GM12875 (cell line): ENCODE data around the gene NDUFAF4.

Experiments
- H3K4me3 ChIP-seq: one replicate; pipeline ENCODE4 v1.5.1; 2011; ENCODE audit warnings: low read depth, low read length, control low read depth
- TF ChIP-seq, protein P1 (sequence below): IDR thresholded peaks from 2 replicates; pipeline ENCODE4 v1.5.1; 2011; ENCODE audit warnings: low read depth, mild to moderate bottlenecking, control low read depth, inconsistent platforms, low read length, moderate library complexity, borderline replicate concordance; ENCODE audit not compliant: insufficient read depth

NDUFAF4 gene

DNA sequence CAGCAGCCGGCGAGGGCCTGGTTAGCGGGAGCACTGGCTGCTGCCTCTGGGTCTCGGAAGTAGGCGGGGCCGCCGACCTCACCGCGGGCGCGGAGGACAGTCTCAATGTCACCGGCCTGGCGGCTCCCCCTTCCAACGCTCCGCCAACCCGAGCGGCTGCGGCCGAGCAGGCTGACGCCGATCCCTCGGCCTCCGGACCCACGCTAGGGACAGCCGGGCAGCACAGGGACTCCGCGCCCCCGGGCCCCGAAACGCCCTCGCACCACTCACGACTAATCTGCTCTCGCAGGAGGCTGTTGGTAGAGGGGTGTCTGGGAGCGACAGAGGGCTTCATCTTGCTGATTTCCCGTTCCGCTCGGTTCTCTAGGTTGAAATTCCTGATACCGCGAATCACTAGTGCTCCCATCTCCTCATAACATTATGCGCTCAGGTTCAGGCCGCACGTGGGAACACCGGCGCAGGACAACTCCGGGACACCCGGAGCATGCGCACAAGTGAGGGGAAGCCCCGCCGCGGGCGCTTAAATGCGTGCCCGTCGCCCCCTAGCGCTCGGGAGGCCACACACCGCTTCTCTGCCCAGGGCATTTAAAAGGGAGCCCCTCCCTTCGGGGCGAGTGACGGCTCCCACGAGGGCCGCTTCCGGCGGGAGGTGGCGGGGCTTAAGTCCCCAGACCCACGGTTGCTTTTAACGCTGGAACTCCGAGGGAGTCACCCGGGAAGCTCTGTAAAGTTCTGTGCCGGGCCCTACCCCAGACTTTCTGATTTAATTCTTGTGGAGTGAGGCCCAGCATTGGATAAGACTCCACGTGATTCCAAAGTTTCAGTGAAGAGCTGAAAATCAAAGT lies at the start of gene NDUFAF4:
TSS of gene NDUFAF4 (minus strand) at position 496 of the 845 bp plus-strand sequence. CDS start at position 406, 90 bp downstream.
- TF ChIP-seq, protein P1, sequence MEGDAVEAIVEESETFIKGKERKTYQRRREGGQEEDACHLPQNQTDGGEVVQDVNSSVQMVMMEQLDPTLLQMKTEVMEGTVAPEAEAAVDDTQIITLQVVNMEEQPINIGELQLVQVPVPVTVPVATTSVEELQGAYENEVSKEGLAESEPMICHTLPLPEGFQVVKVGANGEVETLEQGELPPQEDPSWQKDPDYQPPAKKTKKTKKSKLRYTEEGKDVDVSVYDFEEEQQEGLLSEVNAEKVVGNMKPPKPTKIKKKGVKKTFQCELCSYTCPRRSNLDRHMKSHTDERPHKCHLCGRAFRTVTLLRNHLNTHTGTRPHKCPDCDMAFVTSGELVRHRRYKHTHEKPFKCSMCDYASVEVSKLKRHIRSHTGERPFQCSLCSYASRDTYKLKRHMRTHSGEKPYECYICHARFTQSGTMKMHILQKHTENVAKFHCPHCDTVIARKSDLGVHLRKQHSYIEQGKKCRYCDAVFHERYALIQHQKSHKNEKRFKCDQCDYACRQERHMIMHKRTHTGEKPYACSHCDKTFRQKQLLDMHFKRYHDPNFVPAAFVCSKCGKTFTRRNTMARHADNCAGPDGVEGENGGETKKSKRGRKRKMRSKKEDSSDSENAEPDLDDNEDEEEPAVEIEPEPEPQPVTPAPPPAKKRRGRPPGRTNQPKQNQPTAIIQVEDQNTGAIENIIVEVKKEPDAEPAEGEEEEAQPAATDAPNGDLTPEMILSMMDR: peak; percentile 86
- H3K4me3 ChIP-seq: peak within 1 kb of the TSS; percentile 51

DNA sequence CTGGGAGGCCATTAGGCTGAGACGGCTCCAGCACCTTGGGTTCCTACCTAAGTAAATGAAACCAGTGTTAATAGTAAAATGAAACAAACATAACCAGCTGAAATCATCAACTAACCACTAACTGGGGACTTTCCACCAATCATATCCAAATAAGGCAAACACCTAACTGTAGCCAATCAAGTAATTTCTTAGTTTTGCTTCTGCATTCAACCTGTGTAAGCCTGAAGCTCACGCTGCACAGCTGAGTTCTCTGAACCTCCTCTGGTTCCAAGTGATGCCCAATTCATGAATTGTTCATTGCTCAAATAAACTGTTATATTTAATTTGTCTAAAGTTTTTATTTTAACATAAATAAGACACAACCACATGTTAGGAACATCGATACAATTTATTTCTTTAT lies 49.4 kb upstream of the NDUFAF4 start:
- TF ChIP-seq, protein P1: no peak

DNA sequence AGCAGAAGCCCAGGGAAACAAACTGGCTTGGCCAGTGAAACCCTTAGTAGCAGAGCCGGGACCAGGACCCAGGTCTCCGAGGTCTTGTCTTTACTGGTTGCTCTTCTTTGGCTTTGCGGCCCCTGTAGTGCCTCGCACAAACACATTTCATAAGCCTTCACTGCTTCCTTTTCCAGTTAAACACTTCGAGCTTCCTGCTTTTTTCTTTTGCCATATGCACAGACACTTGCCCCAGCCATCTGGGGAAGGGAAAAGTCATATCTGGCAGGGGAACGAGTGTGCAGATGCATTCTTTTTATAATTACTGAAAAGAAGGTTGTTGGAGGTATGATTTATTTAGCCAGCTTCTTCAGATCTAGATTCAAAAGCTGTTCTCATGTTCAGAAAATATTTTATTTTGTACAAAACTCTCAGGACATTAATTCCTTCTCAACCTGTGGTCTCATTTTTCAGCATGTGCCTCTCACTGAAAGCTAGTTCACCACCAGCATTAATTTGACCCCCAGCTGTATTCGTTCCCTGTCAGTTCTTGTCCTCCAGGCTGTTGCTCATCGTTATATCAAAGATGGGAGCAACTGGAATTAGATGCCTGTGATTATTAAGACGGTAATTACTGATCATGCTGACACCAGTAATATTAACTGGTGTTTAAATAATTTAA lies 46.0 kb upstream of the NDUFAF4 start:
- TF ChIP-seq, protein P1: no peak
- H3K4me3 ChIP-seq: no peak overlapping the region

More for the DNA sequence above, 49.4 kb upstream of the NDUFAF4 start:
- H3K4me3 ChIP-seq: no peak overlapping the region

DNA sequence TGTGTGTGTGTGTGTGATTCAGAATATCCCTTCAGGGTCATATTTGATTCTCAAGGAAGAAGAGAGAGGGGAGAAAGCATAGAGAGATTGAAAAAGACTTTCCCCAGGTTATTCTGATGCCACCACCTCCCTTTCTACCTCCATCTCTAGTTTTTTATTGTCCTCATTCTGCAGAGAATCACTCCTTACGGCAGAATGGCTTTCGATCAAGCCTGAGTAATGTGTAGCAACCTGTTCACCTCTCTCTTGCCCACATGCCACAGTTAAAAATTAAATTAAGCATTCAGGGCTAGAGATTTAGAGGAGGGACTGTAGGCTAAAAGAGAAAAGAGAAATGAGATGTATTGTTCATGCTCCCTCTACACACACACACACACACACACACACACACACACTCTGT lies 45.0 kb upstream of the NDUFAF4 start:
- TF ChIP-seq, protein P1: no peak
- no peak overlapping the region for H3K4me3 ChIP-seq

DNA sequence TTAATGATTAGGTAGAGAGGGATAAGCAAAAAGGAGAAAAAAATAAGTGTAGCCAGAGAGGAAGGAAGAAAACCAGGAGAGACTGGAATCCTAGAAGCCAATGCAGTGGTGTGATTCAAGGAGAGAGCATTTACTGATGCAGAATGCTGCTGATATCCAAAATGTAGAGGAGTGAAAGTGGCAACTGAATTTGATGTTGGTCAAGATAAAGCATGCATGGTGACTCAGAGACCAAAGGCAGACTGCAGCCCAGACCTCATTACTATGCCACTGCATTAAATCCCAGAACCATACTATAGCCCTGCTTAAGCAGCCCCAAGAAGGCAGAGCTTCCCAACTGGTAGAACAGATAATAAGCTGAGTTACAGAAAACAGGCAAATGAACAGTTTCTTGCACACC lies 42.6 kb upstream of the NDUFAF4 start:
- no peak overlapping the region for H3K4me3 ChIP-seq

DNA sequence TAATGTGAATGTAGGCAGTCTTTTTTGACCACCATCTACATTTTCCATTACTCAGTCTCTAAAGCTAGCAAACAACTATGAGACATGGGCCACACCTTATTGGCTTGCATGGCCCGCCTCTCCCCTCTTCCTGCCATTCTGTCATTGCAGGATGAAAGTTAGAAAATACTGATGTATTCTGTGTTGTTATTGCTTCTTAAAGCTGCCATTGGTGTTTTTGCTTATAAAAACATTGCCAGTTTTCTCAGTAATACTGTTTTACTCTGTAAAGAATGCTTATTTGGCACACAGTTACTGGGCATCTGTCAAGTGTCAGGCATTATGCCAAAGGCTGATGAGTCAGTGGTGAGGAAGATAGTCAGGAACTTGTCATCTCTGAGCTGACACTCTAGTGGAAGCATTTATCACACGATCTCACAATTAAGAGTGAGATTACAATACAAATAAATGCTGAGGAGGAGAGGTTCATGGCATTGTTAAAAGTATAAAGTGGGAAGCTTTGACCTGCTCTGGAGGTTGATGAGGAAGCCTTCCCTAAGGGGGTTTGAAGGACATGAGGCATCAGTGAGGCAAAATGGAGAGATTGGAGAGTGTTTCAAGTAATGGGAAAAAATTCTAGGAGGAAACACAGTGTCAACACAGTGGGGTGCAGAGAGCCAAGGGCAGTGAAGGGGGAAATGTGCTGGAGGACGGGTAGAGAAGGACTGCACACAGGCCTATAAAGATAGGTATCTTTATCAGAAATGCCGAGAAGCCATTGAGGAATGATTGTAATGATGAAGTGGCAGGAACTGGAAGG lies 41.5 kb upstream of the NDUFAF4 start:
- TF ChIP-seq, protein P1: no peak
- no peak overlapping the region for H3K4me3 ChIP-seq

More for the DNA sequence above, 42.6 kb upstream of the NDUFAF4 start:
- TF ChIP-seq, protein P1: no peak
